ENCODE measurements around the gene LTBR.
A peak's percentile ranks its signal among the peaks of the same experiment; 100 is the strongest.
"Not testable (repeated sequence)": the region's sequence is repeated elsewhere in the genome, so short reads cannot be mapped to it uniquely, and the experiment has no call there.

Gene LTBR

DNA sequence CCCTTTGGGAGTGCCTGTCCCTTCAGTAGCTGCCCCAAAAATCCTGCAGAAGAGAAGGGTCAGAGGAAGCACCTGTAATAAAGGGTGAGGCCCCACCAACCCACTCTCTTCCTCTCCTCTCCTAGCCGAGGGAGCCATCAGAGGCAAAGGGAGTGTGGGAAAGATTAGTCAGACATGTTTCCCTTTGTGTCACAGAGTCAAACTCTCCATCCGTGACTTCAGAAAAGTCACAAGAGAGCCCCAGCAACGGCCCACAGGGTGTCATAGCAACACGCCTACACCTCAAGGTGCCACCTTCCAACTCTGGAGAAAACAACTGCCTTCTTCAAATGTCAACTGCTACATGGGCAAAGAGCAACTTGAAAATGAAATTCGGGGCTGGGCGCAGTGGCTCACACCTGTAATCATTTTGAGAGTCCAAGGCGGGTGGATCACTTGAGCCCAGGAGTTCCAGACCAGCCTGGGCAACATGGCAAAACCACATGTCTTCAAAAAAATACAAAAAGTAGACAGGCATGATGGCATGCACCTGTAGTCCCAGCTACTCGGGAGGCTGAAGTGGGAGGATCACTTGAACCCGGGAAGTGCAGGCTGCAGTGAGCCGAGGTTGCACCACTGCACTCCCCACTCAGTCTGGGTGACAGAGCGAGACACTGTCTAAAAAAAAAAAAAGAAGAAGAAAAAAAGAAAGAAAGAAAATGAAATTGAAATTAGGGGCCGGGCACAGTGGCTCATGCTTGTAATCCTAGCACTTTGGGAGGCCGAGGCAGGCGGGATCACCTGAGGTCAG lies 43.1 kb downstream of the LTBR start:
- peak; percentile 51 for DNase-seq

- not testable (repeated sequence) for DNase-seq
These were observed 43.8 kb downstream of the LTBR start for GRCh38 chr12:6427796-6428195.

DNA sequence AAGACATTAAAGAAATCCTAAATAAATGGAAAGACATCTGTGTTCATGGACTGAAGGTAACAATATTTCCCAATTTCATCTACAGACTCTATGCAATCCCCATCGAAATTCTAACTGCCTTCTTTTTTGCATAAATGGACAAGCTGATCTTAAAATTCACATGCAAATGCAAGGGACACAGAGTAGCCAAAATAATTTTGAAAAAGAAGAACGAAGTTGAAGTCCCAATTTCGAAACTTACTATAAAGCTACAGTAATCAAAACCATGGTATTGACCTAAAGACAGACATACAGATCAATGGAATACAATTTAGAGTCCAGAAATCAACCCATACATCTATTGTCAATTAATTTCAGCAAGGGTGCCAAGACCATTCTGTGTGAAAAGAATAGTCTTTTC lies 44.4 kb downstream of the LTBR start:
- DNase-seq: no peak

- DNase-seq: no peak
These were observed 46.4 kb downstream of the LTBR start for GRCh38 chr12:6430124-6430989.

- no peak for DNase-seq
These were observed 49.0 kb downstream of the LTBR start for GRCh38 chr12:6432991-6433390.

DNA sequence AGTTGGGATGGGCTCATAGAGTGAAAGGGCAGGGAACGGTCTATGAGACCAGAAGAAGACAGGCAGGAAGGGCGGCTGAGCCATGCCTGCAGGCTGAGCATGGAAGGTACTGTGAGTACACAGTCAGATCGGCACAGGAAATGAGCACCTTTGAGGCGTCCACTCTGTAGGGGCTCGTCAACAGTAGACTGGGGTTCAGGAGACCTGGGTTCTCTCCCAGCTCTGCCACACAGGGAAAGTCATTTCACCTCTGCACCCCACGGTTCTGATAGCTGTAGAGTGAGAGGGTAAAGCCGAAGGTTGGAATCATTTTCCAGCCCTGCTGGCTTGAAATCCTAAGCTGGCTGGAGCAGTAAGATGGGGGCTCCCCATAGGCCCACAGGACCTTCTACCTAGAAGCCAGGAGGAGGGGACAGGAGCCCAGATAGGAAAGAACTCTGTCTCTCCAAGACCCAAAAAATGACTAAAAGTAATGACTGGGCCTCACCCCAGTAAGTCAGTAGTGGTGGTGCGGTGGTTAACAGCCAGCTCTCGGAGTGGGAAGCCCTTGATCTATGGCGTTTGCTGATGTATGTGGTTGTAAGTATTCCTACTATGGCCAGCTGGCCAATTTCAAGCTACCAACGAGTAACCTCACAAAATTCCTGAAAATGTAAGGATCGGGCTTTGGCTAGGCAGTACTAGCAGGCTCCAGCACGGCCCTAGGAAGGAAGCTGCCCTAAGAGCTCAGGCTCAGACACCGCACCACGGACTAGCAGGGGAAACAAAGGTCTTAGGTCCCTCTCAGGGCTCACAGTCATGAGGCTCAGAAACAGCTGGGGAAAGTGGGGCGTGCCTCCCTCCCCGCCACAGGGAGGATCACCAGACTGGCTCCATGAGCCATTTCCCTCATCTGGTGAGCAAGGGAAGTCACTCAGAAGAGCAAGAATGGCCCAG lies 50.5 kb downstream of the LTBR start:
- DNase-seq: no peak

DNA sequence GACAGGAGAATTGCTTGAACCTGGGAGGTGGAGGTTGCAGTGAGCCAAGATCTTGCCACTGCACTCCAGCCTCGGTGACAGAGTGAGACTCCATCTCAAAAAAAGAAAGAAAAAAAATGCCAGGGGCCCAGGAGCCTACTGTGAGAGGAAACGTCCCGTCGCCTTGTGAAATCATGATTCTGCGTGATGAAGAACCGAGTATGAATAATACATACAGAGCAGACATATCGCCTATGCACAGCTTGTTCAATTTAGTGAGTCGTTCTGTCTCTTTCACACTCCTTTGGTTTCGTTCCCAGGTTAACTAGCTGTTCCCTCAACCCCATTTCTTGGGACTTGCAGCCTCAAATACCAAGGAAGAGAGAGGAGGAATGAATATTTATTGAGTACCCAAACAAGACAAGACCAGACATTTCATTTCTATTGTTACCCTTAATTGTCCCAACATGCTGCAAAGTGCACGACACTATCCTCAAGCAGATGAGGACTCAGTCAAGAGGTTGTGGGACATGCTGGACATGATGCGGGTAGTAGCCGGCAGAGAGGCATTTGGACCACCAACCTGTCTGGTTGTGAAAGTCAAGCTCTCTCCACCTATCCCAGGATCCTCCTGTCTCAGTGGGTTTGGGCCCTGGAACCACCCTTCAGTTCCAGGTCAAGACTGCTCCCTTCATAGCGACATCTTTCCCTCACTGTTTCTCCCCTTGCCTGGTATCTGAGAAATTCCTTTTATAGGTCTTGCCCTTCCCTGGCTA lies 52.2 kb downstream of the LTBR start:
- no peak for DNase-seq

DNA sequence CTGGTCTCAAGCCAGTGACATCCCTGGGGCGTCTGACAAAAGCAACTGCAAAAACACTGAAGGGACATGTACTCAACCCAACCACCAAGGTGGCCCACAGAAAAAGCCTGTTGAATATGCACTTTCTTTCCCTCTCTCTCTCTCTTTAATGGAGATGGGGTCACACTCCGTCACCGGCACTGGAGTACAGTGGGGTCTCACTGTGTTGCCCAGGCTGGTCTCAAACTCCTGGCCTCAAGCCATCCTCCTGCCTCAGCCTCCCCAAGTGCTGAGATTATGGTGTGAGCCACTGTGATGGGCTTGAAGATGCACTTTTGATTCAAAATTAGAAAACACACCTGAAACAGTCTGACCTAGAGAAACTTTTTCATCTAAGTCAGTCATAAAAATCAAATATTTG lies 53.6 kb downstream of the LTBR start:
- no peak for DNase-seq

- DNase-seq: no peak
These were observed 54.4 kb downstream of the LTBR start for GRCh38 chr12:6438345-6438744.

- no peak for DNase-seq
These were observed 56.4 kb downstream of the LTBR start for GRCh38 chr12:6440391-6440790.

All from T-helper 9 cell (primary cell).